Measurements from ENCODE around the gene LMF1. TPM values are rescaled to one million over a fixed set of nuclear protein-coding genes. Genes with fewer than 3 reads are reported as not detected.

LMF1 gene
- polyA plus RNA-seq, 3 donors: 5.9 to 14.7 (median 10.6) TPM

DNA sequence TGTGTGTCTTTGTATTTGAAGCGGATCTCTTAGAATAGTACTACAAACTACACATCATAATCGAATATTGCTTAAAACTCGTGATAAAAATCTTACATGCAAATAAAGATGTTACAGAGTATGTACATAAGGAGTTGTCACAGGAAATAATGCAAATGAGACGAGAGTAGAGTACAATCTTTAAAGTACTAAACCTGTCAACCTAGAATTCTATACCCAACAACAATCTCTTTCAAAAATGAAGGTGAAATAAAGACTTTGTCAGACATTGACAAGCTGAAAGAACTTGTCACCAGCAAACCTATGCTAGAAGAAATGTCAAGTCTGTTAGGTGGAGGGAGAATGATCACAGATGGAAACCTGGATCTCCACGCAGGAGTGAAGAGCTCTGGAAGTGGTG lies 86.6 kb downstream of the LMF1 start:
- TF ChIP-seq, protein P1, sequence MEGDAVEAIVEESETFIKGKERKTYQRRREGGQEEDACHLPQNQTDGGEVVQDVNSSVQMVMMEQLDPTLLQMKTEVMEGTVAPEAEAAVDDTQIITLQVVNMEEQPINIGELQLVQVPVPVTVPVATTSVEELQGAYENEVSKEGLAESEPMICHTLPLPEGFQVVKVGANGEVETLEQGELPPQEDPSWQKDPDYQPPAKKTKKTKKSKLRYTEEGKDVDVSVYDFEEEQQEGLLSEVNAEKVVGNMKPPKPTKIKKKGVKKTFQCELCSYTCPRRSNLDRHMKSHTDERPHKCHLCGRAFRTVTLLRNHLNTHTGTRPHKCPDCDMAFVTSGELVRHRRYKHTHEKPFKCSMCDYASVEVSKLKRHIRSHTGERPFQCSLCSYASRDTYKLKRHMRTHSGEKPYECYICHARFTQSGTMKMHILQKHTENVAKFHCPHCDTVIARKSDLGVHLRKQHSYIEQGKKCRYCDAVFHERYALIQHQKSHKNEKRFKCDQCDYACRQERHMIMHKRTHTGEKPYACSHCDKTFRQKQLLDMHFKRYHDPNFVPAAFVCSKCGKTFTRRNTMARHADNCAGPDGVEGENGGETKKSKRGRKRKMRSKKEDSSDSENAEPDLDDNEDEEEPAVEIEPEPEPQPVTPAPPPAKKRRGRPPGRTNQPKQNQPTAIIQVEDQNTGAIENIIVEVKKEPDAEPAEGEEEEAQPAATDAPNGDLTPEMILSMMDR (IDR thresholded peaks at IDR 0.05): no peak

DNA sequence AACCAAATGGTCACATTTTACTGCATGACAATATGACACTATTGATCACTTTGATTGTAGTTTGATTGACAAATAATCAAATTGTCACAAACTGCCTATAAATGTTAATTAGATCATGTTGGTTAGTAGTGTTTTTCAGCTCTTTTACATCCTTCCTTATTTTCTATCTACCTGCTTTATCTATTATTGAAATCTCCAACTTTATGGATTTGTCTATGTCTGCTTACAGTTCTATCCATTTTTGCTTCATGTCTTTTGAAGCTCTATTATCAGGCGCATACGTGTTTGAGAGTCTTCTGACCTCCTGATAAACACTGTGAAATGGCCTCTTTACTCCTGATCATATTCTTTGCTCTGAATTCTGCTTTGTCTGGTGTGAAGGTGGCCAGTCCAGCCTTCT lies 87.0 kb downstream of the LMF1 start:
- no peaks in the 10 kb centered on the region for H3K4me1 ChIP-seq (ENCODE audit: control insufficient read depth in 1 of 2, insufficient read depth in 2 of 2, low read length in 2 of 2)
- TF ChIP-seq, protein P1 (IDR thresholded peaks at IDR 0.05): no peak
- no peak overlapping the region for H3K27ac ChIP-seq (ENCODE audit: low read depth in 1 of 2, low read length in 2 of 2)
- no peak overlapping the region for H2AFZ ChIP-seq (ENCODE audit: insufficient read depth, low read depth, low read length, poor library complexity, severe bottlenecking)
- no peak overlapping the region for H3K9ac ChIP-seq (ENCODE audit: insufficient read depth, low read length, poor library complexity, severe bottlenecking)
- H3K36me3 ChIP-seq (replicated peaks in 1 of 2; ENCODE audit: control insufficient read depth in 1 of 2, insufficient read depth in 2 of 2, low read length in 2 of 2): no peaks in the 10 kb centered on the region
- no peak overlapping the region for H3K4me3 Mint-ChIP-seq
- no peaks in the 10 kb centered on the region for H3K4me1 Mint-ChIP-seq
- H3K27me3 Mint-ChIP-seq (ENCODE audit: low read depth in 3 of 3): peaks cover 2 to 3% (median 2%) of the 10 kb centered on the region in 3 donors
- H4K20me1 ChIP-seq (ENCODE audit: insufficient read depth, low read length): no peaks in the 10 kb centered on the region
- H3K9me3 ChIP-seq (replicated peaks in 1 of 2; ENCODE audit: control insufficient read depth in 1 of 2, insufficient read depth in 1 of 2, low read length in 2 of 2): peaks cover 11 to 13% of the 10 kb centered on the region in 2 donors
- H3K79me2 ChIP-seq (ENCODE audit: insufficient read depth, low read length): no peaks in the 10 kb centered on the region
- H3K4me2 ChIP-seq (replicated peaks; ENCODE audit: extremely low read depth, low read length, poor library complexity, severe bottlenecking): no peak overlapping the region
- no peak overlapping the region for H3K27ac Mint-ChIP-seq
- peaks cover 0 to 8% (median 3%) of the 10 kb centered on the region in 7 donors for H3K9me3 Mint-ChIP-seq
- intact Hi-C loops (cut with micrococcal nuclease): no loop called here
- H3K27me3 ChIP-seq (ENCODE audit: control insufficient read depth in 2 of 2, insufficient read depth in 2 of 2, low read length in 2 of 2): no peaks in the 10 kb centered on the region
- DNase-seq: no peak
- H3K36me3 Mint-ChIP-seq: no peaks in the 10 kb centered on the region
- no CpG with 5 or more reads among the region's 2 CpGs for WGBS (ENCODE audit: insufficient coverage)
- no peak overlapping the region for H3K4me3 ChIP-seq (replicated peaks in 1 of 3; ENCODE audit: low read depth in 2 of 3, low read length in 3 of 3)

More for the DNA sequence above, 86.6 kb downstream of the LMF1 start:
- Mint-ChIP-seq H3K4me3 (no peak overlapping the region), H3K27me3 (ENCODE audit: low read depth in 3 of 3) (peaks cover 2 to 3% (median 2%) of the 10 kb centered on the region in 3 donors), H3K27ac (no peak overlapping the region), H3K9me3 (peaks cover 0 to 8% (median 3%) of the 10 kb centered on the region in 7 donors), H3K4me1 (no peaks in the 10 kb centered on the region), H3K36me3 (no peaks in the 10 kb centered on the region)
- no peaks in the 10 kb centered on the region for H3K36me3 ChIP-seq (replicated peaks in 1 of 2; ENCODE audit: control insufficient read depth in 1 of 2, insufficient read depth in 2 of 2, low read length in 2 of 2)
- H3K27ac ChIP-seq (ENCODE audit: low read depth in 1 of 2, low read length in 2 of 2): no peak overlapping the region
- H3K79me2 ChIP-seq (ENCODE audit: insufficient read depth, low read length): no peaks in the 10 kb centered on the region
- H3K4me3 ChIP-seq (replicated peaks in 1 of 3; ENCODE audit: low read depth in 2 of 3, low read length in 3 of 3): no peak overlapping the region
- no peaks in the 10 kb centered on the region for H3K4me1 ChIP-seq (ENCODE audit: control insufficient read depth in 1 of 2, insufficient read depth in 2 of 2, low read length in 2 of 2)
- H3K27me3 ChIP-seq (ENCODE audit: control insufficient read depth in 2 of 2, insufficient read depth in 2 of 2, low read length in 2 of 2): no peaks in the 10 kb centered on the region
- no peaks in the 10 kb centered on the region for H4K20me1 ChIP-seq (ENCODE audit: insufficient read depth, low read length)
- DNase-seq: no peak
- H3K9me3 ChIP-seq (replicated peaks in 1 of 2; ENCODE audit: control insufficient read depth in 1 of 2, insufficient read depth in 1 of 2, low read length in 2 of 2): peaks cover 11 to 13% of the 10 kb centered on the region in 2 donors
- intact Hi-C loops (cut with micrococcal nuclease): no loop called here
- H2AFZ ChIP-seq (ENCODE audit: insufficient read depth, low read depth, low read length, poor library complexity, severe bottlenecking): no peak overlapping the region
- H3K9ac ChIP-seq (ENCODE audit: insufficient read depth, low read length, poor library complexity, severe bottlenecking): no peak overlapping the region
- H3K4me2 ChIP-seq (replicated peaks; ENCODE audit: extremely low read depth, low read length, poor library complexity, severe bottlenecking): no peak overlapping the region
- WGBS (ENCODE audit: insufficient coverage): 100% methylated on average over 1 of the region's 5 CpGs

Data from CD14-positive monocyte (primary cell).